Adipose tissue (tissue), 3 donors: ENCODE results near the gene PLD4. TPM values are rescaled to one million over a fixed set of nuclear protein-coding genes. Genes with fewer than 3 reads are reported as not detected.
"Not testable (repeated sequence)": the region's sequence is repeated elsewhere in the genome, so short reads cannot be mapped to it uniquely, and the experiment has no call there.

Experiments
- H3K27ac ChIP-seq: one replicate; pipeline ENCODE4 v1.5.1; 2013; ENCODE audit warnings: low read depth, low read length
- WGBS, 3 donors: extraction: QIAGEN DNeasy Blood & Tissue Kit; methylation state at CpG; one replicate each; pipeline ENCODE4 v1.1.7; 2013; 5-methylcytosine and 5-hydroxymethylcytosine counted together
- polyA plus RNA-seq, 3 donors: library from polyadenylated mRNA; stranded (reverse); fragments of 200-250 nt; gene quantifications; one replicate each; pipeline ENCODE4 v1.2.3, GENCODE V29; 2013
- donor health status: healthy with polysubstance abuse.
- donor health status: Bipolar disorder and iron deficiency.
- donor health status: healthy.

The PLD4 gene
- polyA plus RNA-seq, result under 1 TPM in 2 of 3 donors, not detected in 1; 0.07 to 0.15 TPM

- WGBS, 3 donors, result 58 to 84% (median 66%) methylated on average over 14 of the region's 14 CpGs
- H3K27ac ChIP-seq, result no peak within 1 kb of the TSS
Measured at GRCh38 chr14:104924421-104925213, at the start of gene PLD4. PLD4 (plus strand) TSS chr14:104924879; CDS start chr14:104927141, 2,262 bp downstream.

GRCh38 chr14:104875412-104875751 is 49.3 kb upstream of the PLD4 start:
- WGBS, 3 donors, result 94 to 95% (median 95%) methylated on average over 11 to 13 of the region's 13 CpGs

GRCh38 chr14:104875811-104876210 is 48.9 kb upstream of the PLD4 start:
- no peak overlapping the region for H3K27ac ChIP-seq
- WGBS, 3 donors, result 91 to 96% (median 93%) methylated on average over 6 to 8 of the region's 8 CpGs

More at GRCh38 chr14:104875412-104875751, 49.3 kb upstream of the PLD4 start:
- H3K27ac ChIP-seq, result no peak overlapping the region

- 81 to 87% (median 86%) methylated on average over 8 of the region's 8 CpGs for WGBS, 3 donors
- no peak overlapping the region for H3K27ac ChIP-seq
Measured at GRCh38 chr14:104876251-104876699, 48.4 kb upstream of the PLD4 start.

- H3K27ac ChIP-seq, result no peak overlapping the region
- WGBS, 3 donors, result 80 to 85% (median 84%) methylated on average over 14 of the region's 14 CpGs
Measured at GRCh38 chr14:104877066-104877805, 47.4 kb upstream of the PLD4 start.

GRCh38 chr14:104877806-104878550 is 46.7 kb upstream of the PLD4 start:
- H3K27ac ChIP-seq, result no peak overlapping the region
- 69 to 80% (median 71%) methylated on average over 28 to 30 of the region's 30 CpGs for WGBS, 3 donors

- 92 to 96% (median 92%) methylated on average over 14 of the region's 14 CpGs for WGBS, 3 donors
Measured at GRCh38 chr14:104878582-104878981, 46.1 kb upstream of the PLD4 start.

GRCh38 chr14:104879201-104879982 is 45.3 kb upstream of the PLD4 start:
- WGBS, 3 donors, result 79 to 84% (median 81%) methylated on average over 24 to 29 of the region's 29 CpGs
- H3K27ac ChIP-seq, result no peak overlapping the region

More at GRCh38 chr14:104878582-104878981, 46.1 kb upstream of the PLD4 start:
- H3K27ac ChIP-seq, result no peak overlapping the region

- WGBS, 3 donors, result 94 to 97% (median 96%) methylated on average over 15 of the region's 15 CpGs
- H3K27ac ChIP-seq, result no peak overlapping the region
Measured at GRCh38 chr14:104879983-104880565, 44.6 kb upstream of the PLD4 start.

- 76 to 82% (median 81%) methylated on average over 7 of the region's 7 CpGs for WGBS, 3 donors
- H3K27ac ChIP-seq, result no peak overlapping the region
Measured at GRCh38 chr14:104880584-104881210, 44.0 kb upstream of the PLD4 start.

- 74 to 82% (median 75%) methylated on average over 13 of the region's 13 CpGs for WGBS, 3 donors
- no peak overlapping the region for H3K27ac ChIP-seq
Measured at GRCh38 chr14:104881369-104881979, 43.2 kb upstream of the PLD4 start.

- H3K27ac ChIP-seq, result no peak overlapping the region
- 75 to 87% (median 79%) methylated on average over 13 of the region's 13 CpGs for WGBS, 3 donors
Measured at GRCh38 chr14:104882325-104882973, 42.2 kb upstream of the PLD4 start.

- no peak overlapping the region for H3K27ac ChIP-seq
- WGBS, 3 donors, result 86 to 90% (median 87%) methylated on average over 33 to 38 of the region's 38 CpGs
Measured at GRCh38 chr14:104882991-104883660, 41.6 kb upstream of the PLD4 start.

- WGBS, 3 donors, result 90 to 95% (median 92%) methylated on average over 47 to 49 of the region's 49 CpGs
- H3K27ac ChIP-seq, result no peak overlapping the region
Measured at GRCh38 chr14:104883681-104884361, 40.9 kb upstream of the PLD4 start.

- H3K27ac ChIP-seq, result not testable (repeated sequence)
Measured at GRCh38 chr14:104884381-104884780, 40.3 kb upstream of the PLD4 start.

More at GRCh38 chr14:104884381-104884780, 40.3 kb upstream of the PLD4 start:
- WGBS, 3 donors, result 87 to 92% (median 89%) methylated on average over 28 to 33 of the region's 34 CpGs
